ENCODE data around the gene B2M. TPM values are rescaled to one million over a fixed set of nuclear protein-coding genes. Genes with fewer than 3 reads are reported as not detected.
A peak's percentile ranks its signal among the peaks of the same experiment; 100 is the strongest.

Gene B2M
- total and polyA plus RNA-seq, 2 of the 13 experiments (the other 11 are each of a cell fraction or from before 2014, with no cell fraction given) = 784 to 857 TPM

DNA sequence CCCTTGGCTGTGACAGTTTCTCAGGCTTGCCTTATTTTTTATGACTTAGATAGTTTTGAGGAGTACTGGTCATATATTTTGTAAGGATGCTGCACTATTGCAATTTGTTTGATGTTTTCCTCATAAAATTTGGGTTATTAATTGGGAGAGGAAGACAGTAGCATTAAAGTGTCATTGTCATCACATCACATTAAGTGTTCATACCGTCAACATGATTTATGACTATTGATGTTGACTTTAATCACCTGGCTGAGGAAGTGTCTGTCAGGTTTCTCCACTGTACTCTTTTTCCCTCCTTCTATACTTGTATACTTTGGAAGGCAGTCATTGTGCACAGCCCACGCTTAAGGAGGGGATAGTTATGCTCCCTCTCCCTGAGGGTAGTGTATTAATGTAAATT, 51.9 kb downstream of the B2M start:
- POLR2A ChIA-PET = no interaction called here
- no TSS peak for BruUV-seq (replicated peaks)
- intact Hi-C loops (cut with micrococcal nuclease; ENCODE audit: unreplicated experiment) = no loop called here

DNA sequence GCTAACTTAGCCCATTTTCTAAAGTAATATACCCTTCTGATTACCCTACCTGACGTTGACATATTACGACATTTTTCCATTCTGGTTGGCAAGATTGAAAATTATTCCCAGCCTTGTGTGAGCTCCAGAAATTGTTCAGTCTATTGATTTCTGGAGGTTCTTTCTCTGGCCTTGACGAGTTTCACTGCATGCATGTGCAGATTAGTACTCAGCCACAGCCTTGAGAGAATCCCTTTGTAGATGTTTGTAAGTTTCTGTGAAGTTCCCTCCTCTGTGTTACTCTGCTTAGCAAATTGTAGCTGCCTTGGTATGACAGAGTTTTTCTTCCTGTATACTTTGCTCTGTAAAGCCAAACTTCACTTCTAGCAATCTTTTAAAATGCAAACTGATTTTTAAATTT, 52.5 kb downstream of the B2M start:
- no peak overlapping the region for H2AFZ ChIP-seq (ENCODE audit: low read length)
- ATAC-seq (no peak), FAIRE-seq (no peak), DNase-seq (ENCODE audit: low spot score) (no peak)
- no peaks in the 10 kb centered on the region for H3K4me1 ChIP-seq (ENCODE audit: insufficient read depth, low read length)
- H3K9me3 ChIP-seq (ENCODE audit: low read length) = no peaks in the 10 kb centered on the region
- ChIA-PET CTCF (ENCODE audit: low intra/inter-chr PET ratio, low total read pairs) (no interaction called here), POLR2A (no interaction called here)
- no peak overlapping the region for H3K9ac ChIP-seq (ENCODE audit: insufficient read depth, low read depth, low read length)
- H4K20me1 ChIP-seq (ENCODE audit: insufficient read depth, low read length) = no peaks in the 10 kb centered on the region
- no peak overlapping the region for H3K4me3 ChIP-seq (replicated peaks in 1 of 3; ENCODE audit: insufficient read depth in 1 of 3, low read depth in 2 of 3, low read length in 3 of 3)
- in situ Hi-C loops (cut with HindIII; ENCODE audit: extremely low pct_ligation_motif_present, low pct_unique_long_range_greater_than_20kb) = no loop called here
- H3K27ac ChIP-seq (ENCODE audit: extremely low read length, insufficient read depth, low read length) = no peak overlapping the region
- H3K4me2 ChIP-seq (ENCODE audit: low read depth, low read length) = no peak overlapping the region
- BruUV-seq (replicated peaks) = no TSS peak
- no peaks in the 10 kb centered on the region; a peak in 1 of 5 replicates for H3K27me3 ChIP-seq (ENCODE audit: control insufficient read depth in 1 of 2, insufficient read depth in 2 of 2, low read length in 2 of 2)
- no peaks in the 10 kb centered on the region for H3K36me3 ChIP-seq (replicated peaks in 1 of 2; ENCODE audit: control insufficient read depth in 1 of 2, insufficient read depth in 2 of 2, low read length in 2 of 2)
- WGBS (ENCODE audit: low lambda C conversion rate) = 13% methylated on average over 3 of the region's 3 CpGs
- TF ChIP-seq, protein P1, sequence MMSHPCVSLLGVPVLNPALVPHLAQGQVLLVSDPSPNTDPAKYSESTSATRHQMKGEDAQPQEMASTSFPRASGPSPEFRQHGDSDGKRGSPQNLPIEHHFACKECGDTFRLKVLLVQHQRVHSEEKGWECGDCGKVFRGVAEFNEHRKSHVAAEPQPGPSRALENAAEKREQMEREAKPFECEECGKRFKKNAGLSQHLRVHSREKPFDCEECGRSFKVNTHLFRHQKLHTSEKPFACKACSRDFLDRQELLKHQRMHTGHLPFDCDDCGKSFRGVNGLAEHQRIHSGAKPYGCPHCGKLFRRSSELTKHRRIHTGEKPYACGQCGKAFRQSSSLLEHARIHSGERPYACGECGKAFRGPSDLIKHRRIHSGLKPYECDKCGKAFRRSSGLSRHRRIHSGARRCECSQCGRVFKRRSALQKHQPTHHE (CRISPR knock-in tag; IDR thresholded peaks at IDR 0.05; ENCODE audit: borderline replicate concordance) = no peak
- TF ChIP-seq, protein P2, sequence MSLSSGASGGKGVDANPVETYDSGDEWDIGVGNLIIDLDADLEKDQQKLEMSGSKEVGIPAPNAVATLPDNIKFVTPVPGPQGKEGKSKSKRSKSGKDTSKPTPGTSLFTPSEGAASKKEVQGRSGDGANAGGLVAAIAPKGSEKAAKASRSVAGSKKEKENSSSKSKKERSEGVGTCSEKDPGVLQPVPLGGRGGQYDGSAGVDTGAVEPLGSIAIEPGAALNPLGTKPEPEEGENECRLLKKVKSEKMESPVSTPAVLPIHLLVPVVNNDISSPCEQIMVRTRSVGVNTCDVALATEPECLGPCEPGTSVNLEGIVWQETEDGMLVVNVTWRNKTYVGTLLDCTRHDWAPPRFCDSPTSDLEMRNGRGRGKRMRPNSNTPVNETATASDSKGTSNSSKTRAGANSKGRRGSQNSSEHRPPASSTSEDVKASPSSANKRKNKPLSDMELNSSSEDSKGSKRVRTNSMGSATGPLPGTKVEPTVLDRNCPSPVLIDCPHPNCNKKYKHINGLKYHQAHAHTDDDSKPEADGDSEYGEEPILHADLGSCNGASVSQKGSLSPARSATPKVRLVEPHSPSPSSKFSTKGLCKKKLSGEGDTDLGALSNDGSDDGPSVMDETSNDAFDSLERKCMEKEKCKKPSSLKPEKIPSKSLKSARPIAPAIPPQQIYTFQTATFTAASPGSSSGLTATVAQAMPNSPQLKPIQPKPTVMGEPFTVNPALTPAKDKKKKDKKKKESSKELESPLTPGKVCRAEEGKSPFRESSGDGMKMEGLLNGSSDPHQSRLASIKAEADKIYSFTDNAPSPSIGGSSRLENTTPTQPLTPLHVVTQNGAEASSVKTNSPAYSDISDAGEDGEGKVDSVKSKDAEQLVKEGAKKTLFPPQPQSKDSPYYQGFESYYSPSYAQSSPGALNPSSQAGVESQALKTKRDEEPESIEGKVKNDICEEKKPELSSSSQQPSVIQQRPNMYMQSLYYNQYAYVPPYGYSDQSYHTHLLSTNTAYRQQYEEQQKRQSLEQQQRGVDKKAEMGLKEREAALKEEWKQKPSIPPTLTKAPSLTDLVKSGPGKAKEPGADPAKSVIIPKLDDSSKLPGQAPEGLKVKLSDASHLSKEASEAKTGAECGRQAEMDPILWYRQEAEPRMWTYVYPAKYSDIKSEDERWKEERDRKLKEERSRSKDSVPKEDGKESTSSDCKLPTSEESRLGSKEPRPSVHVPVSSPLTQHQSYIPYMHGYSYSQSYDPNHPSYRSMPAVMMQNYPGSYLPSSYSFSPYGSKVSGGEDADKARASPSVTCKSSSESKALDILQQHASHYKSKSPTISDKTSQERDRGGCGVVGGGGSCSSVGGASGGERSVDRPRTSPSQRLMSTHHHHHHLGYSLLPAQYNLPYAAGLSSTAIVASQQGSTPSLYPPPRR (CRISPR knock-in tag; IDR thresholded peaks at IDR 0.05; ENCODE audit: borderline replicate concordance) = no peak
- TF ChIP-seq, protein P3, sequence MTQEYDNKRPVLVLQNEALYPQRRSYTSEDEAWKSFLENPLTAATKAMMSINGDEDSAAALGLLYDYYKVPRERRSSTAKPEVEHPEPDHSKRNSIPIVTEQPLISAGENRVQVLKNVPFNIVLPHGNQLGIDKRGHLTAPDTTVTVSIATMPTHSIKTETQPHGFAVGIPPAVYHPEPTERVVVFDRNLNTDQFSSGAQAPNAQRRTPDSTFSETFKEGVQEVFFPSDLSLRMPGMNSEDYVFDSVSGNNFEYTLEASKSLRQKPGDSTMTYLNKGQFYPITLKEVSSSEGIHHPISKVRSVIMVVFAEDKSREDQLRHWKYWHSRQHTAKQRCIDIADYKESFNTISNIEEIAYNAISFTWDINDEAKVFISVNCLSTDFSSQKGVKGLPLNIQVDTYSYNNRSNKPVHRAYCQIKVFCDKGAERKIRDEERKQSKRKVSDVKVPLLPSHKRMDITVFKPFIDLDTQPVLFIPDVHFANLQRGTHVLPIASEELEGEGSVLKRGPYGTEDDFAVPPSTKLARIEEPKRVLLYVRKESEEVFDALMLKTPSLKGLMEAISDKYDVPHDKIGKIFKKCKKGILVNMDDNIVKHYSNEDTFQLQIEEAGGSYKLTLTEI (CRISPR knock-in tag; conservative IDR thresholded peaks at IDR 0.05) = no peak
- TF ChIP-seq CEBPB (IDR thresholded peaks at IDR 0.05; ENCODE audit: borderline replicate concordance, low read depth, low read length) (0 out of 2 replicates have a peak, but pooled peaks have one; percentile 8), ZNF841 (CRISPR knock-in tag; IDR thresholded peaks at IDR 0.05; ENCODE audit: borderline replicate concordance) (no peak), ETV6 (CRISPR knock-in tag; conservative IDR thresholded peaks at IDR 0.05) (no peak)
- TF ChIP-seq, protein P4, sequence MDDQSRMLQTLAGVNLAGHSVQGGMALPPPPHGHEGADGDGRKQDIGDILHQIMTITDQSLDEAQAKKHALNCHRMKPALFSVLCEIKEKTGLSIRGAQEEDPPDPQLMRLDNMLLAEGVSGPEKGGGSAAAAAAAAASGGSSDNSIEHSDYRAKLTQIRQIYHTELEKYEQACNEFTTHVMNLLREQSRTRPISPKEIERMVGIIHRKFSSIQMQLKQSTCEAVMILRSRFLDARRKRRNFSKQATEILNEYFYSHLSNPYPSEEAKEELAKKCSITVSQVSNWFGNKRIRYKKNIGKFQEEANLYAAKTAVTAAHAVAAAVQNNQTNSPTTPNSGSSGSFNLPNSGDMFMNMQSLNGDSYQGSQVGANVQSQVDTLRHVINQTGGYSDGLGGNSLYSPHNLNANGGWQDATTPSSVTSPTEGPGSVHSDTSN (CRISPR knock-in tag; IDR thresholded peaks at IDR 0.05; ENCODE audit: borderline replicate concordance) = no peak
- intact Hi-C loops (cut with micrococcal nuclease; ENCODE audit: unreplicated experiment) = no loop called here
- H3K79me2 ChIP-seq (ENCODE audit: insufficient read depth, low read length) = no peaks in the 10 kb centered on the region

More for the DNA sequence above, 51.9 kb downstream of the B2M start:
- H3K27me3 ChIP-seq (ENCODE audit: control insufficient read depth in 1 of 2, insufficient read depth in 2 of 2, low read length in 2 of 2) = no peaks in the 10 kb centered on the region; a peak in 1 of 5 replicates
- no peak for DNase-seq (ENCODE audit: low spot score)
- H3K4me2 ChIP-seq (ENCODE audit: low read depth, low read length) = no peak overlapping the region
- no peak for ATAC-seq
- H3K36me3 ChIP-seq (replicated peaks in 1 of 2; ENCODE audit: control insufficient read depth in 1 of 2, insufficient read depth in 2 of 2, low read length in 2 of 2) = no peaks in the 10 kb centered on the region
- H2AFZ ChIP-seq (ENCODE audit: low read length) = no peak overlapping the region
- H4K20me1 ChIP-seq (ENCODE audit: insufficient read depth, low read length) = no peaks in the 10 kb centered on the region
- CTCF ChIA-PET (ENCODE audit: low intra/inter-chr PET ratio, low total read pairs) = no interaction called here
- in situ Hi-C loops (cut with HindIII; ENCODE audit: extremely low pct_ligation_motif_present, low pct_unique_long_range_greater_than_20kb) = no loop called here
- WGBS (ENCODE audit: low lambda C conversion rate) = 35% methylated on average over 2 of the region's 2 CpGs
- no peaks in the 10 kb centered on the region for H3K79me2 ChIP-seq (ENCODE audit: insufficient read depth, low read length)
- no peak for FAIRE-seq
- no peak overlapping the region for H3K4me3 ChIP-seq (replicated peaks in 1 of 3; ENCODE audit: insufficient read depth in 1 of 3, low read depth in 2 of 3, low read length in 3 of 3)
- TF ChIP-seq ZNF101 (CRISPR knock-in tag; IDR thresholded peaks at IDR 0.05; ENCODE audit: borderline replicate concordance, low read depth) (no peak), ZNF788 (CRISPR knock-in tag; IDR thresholded peaks at IDR 0.05; ENCODE audit: borderline replicate concordance) (no peak), ZNF224 (CRISPR knock-in tag; IDR thresholded peaks at IDR 0.05) (no peak), BORCS8-MEF2B (CRISPR knock-in tag; IDR thresholded peaks at IDR 0.05) (no peak)
- H3K4me1 ChIP-seq (ENCODE audit: insufficient read depth, low read length) = no peaks in the 10 kb centered on the region
- H3K9ac ChIP-seq (ENCODE audit: insufficient read depth, low read depth, low read length) = no peak overlapping the region
- no peak overlapping the region for H3K27ac ChIP-seq (ENCODE audit: extremely low read length, insufficient read depth, low read length)
- no peaks in the 10 kb centered on the region for H3K9me3 ChIP-seq (ENCODE audit: low read length)
